GM12801 (cell line): ENCODE measurements around the gene SUDS3.

Experiments used
- TF ChIP-seq, protein P1 (sequence below): IDR thresholded peaks from one replicate; pipeline ENCODE4 v1.5.1; 2011; ENCODE audit warnings: control low read depth; ENCODE audit not compliant: insufficient read length; ENCODE audit errors: extremely low read depth

The SUDS3 gene

DNA sequence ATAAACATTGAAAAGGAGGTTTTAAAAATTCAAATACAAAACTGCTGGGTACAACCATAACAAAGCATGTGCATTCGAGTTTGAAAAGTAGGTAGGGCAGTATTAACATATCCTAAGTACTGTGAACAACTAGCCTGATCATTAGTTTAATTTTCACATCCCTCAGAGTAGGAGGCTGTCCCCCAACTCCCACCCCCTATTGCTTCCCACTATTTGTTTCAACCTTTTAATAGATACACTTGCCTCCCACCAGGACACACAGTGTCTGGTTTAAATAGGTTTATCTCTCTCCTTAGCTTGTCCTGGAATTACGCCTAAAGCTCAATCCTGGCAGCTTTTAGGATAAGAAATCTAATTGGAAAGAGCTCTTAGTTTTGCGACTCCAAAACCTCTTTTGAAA lies 5.8 kb upstream of the SUDS3 start:
- TF ChIP-seq, protein P1, sequence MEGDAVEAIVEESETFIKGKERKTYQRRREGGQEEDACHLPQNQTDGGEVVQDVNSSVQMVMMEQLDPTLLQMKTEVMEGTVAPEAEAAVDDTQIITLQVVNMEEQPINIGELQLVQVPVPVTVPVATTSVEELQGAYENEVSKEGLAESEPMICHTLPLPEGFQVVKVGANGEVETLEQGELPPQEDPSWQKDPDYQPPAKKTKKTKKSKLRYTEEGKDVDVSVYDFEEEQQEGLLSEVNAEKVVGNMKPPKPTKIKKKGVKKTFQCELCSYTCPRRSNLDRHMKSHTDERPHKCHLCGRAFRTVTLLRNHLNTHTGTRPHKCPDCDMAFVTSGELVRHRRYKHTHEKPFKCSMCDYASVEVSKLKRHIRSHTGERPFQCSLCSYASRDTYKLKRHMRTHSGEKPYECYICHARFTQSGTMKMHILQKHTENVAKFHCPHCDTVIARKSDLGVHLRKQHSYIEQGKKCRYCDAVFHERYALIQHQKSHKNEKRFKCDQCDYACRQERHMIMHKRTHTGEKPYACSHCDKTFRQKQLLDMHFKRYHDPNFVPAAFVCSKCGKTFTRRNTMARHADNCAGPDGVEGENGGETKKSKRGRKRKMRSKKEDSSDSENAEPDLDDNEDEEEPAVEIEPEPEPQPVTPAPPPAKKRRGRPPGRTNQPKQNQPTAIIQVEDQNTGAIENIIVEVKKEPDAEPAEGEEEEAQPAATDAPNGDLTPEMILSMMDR, result no peak

DNA sequence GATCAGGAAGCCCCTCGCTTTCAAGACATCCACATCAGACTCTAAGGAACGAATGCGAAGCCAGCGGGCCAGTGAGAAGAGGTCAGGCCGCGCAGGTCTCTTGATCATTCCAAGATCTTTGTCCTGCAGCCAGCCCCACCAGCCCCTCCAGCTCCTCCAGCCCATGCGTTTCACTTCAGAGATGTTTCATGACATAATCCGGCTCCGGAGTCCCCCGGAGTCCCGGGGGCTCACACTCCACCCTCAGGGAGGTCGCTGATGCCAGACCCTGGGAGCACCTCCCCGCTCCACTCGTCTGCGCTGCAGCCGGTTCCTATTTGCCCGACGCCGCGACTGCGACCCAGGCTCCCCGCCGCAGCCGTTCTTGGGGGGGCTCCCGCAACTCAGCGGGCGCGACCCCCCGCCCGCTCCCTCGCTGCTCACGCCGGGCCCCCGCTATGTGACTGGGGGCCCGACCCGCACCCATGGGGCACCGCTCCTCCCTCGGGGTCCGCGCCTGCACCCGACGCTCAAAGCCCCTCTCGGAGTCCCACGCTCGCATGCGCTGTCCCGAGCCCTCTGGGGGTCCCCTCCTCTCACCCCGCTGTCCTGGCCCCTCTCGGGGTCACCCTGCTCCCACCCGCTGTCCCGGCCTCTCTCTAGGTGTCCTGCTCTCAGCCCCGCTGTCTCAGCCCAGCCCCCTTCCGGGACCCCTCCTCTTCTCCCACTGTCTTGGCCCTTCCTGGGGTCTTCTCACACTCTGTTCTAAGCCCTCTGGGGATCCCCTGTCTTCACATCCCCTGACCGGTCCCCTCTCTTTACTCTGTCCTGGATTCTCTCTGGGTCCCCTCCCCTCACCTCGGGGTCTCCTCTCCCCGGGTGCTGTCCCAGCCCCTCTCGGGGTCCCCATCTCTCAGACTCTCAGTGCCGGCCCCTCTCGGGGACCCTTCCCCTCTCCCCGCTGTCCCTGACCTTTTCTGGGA lies 4.8 kb upstream of the SUDS3 start:
- TF ChIP-seq, protein P1, result no peak

DNA sequence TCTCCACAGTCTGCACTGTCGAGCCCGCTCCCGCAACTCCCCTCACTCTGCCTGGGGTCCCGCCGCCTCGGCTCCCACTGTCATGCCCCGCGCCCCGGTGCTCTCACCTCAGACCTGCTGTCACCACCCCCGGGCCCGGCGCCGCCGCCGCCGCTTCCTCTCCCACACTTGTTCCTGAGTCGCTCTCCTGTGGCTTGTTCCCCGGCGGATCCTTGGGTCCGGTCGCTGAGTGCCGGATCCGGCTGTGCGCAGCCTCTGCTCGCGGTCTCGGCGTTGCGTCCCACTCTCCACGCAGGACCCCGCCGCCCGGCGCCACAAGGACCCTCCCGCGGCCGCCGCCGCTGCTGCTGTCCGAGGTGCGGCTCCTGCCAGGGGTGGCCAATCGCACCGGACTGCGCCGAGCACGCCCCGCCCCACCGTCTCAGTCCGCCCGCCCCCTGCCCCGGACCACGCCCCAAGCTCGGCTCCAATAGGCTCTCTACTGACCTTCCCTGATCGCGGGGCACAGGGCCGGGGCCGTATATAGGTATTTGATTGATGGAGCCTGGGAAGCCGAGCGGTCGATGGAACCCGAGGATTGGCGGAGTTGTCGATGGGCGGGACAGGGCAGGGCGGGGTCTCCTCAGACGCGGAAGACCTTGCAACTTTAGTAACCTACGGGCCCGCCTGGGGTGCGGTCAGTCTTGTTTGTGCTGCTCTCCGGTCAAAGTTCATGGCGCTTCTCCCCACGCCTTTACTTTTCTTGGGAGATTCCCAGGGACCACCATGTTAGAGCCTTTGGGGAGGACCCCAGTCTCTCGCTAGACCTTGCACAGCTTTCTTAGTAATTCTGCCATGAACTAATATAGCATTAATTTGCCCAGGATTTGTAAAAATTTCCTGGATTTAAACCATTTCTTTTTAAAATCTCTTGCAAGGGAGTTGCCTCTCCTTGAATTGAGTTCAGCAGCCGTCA lies 3.5 kb upstream of the SUDS3 start, which contains the start of gene TAOK3:
TAOK3 (minus strand) TSS at position 367 of the 955 bp plus-strand sequence. CDS start 117,340 bp downstream, outside the sequence.
- TF ChIP-seq, protein P1, result no peak

DNA sequence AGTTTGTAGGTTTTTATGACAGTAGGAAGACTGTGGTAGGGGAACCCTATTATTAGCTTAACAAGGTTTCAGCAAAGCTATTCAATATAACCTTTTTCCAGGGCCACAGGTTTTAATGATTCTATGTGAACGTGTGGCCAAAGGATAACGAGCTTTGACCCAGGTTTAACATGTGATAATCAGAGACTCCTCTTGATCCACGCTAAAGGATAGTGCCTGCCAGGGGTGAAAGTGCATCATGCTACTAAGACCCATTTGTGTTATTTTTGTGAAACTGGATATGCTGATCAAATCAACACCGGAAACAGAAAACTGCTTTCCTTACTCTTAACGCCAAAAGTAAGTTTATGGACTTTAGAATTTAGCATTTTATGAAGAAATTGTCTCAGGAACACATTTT lies 2.7 kb upstream of the SUDS3 start:
- TF ChIP-seq, protein P1, result no peak

DNA sequence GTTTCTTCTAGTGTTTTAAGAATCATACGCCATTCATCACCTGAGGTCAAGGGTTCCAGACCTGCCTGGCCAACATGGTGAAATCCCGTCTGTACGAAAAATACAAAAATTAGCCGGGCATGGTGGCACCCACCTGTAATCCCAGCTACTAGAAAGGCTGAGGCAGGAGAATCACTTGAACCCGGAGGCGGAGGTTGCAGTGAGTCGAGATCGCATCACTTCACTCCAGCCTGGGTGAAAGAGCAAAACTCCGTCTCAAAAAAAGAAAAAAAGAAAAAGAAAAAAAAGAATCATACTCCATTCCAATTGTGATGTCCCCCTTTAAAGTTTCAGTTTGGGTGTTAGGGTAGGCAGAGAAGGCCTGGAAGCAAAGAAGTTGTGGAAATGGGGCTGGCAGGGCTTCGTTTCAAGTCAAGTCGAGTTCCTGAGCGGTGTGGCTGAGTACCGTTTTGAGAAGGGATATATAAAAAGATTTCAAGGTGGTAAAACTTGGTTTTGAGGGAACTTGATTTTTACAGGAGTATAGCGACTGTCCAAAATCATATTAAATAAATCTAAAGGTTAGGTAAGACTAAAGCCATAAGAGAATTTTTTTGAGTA lies 2.1 kb upstream of the SUDS3 start:
- TF ChIP-seq, protein P1, result no peak

DNA sequence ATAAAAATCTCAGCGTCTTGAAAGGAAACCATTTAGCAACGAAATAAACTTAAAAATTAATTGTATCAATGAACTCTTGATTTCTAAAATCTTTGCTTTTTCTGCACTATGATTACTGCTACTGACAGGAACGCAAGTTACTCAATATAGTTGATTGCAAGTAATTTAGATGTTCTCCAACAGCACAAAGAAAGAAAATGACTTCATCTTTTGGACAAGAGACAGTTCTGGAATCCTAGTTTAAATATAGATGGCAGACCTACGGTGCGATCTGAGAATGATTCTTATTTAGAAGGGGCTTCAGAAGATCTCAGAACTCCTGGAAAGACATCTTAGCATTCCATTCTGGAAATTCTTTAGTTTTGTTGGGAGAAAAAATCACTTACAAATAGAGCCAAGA lies 1.4 kb upstream of the SUDS3 start:
- TF ChIP-seq, protein P1, result no peak
